ENCODE results near the gene CELSR1. TPM values are rescaled to one million over a fixed set of nuclear protein-coding genes. Genes with fewer than 3 reads are reported as not detected.

Gene CELSR1
- total RNA-seq, 1 donor from 2014 or later: 43.1 TPM

- no peak for DNase-seq (ENCODE audit: low read depth in 2 of 2)
Measured at GRCh38 chr22:46379066-46379930, 158.1 kb downstream of the CELSR1 start.

- DNase-seq (ENCODE audit: low read depth in 2 of 2): no peak
Measured at GRCh38 chr22:46378426-46379065, 158.9 kb downstream of the CELSR1 start.

GRCh38 chr22:46377525-46378425, 159.6 kb downstream of the CELSR1 start:
- no peak for DNase-seq (ENCODE audit: low read depth in 2 of 2)

GRCh38 chr22:46376908-46377524, 160.4 kb downstream of the CELSR1 start:
- DNase-seq (ENCODE audit: low read depth in 2 of 2): no peak

GRCh38 chr22:46376111-46376510, 161.3 kb downstream of the CELSR1 start:
- no peak for DNase-seq (ENCODE audit: low read depth in 2 of 2)

- no peak for DNase-seq (ENCODE audit: low read depth in 2 of 2)
Measured at GRCh38 chr22:46374663-46375474, 162.6 kb downstream of the CELSR1 start.

- peak; percentile 15 to 60 for DNase-seq (ENCODE audit: low read depth in 2 of 2)
Measured at GRCh38 chr22:46373921-46374662, 163.3 kb downstream of the CELSR1 start.

- DNase-seq (ENCODE audit: low read depth in 2 of 2): peak in 1 of 2 donors; percentile 42
Measured at GRCh38 chr22:46373159-46373558, 164.3 kb downstream of the CELSR1 start.

- no peak for DNase-seq (ENCODE audit: low read depth in 2 of 2)
Measured at GRCh38 chr22:46372686-46373085, 164.7 kb downstream of the CELSR1 start.

- no peak for DNase-seq (ENCODE audit: low read depth in 2 of 2)
Measured at GRCh38 chr22:46371623-46372226, 165.7 kb downstream of the CELSR1 start.

GRCh38 chr22:46370584-46371291, 166.7 kb downstream of the CELSR1 start:
- DNase-seq (ENCODE audit: low read depth in 2 of 2): no peak

GRCh38 chr22:46369716-46370583, 167.5 kb downstream of the CELSR1 start:
- no peak for DNase-seq (ENCODE audit: low read depth in 2 of 2)

GRCh38 chr22:46368871-46369715, 168.3 kb downstream of the CELSR1 start:
- no peak for DNase-seq (ENCODE audit: low read depth in 2 of 2)

- DNase-seq (ENCODE audit: low read depth in 2 of 2): no peak
Measured at GRCh38 chr22:46368422-46368821, 169.0 kb downstream of the CELSR1 start.

- peak; percentile 59 to 78 for DNase-seq (ENCODE audit: low read depth in 2 of 2)
Measured at GRCh38 chr22:46367707-46368191, 169.7 kb downstream of the CELSR1 start.

Measured in lung microvascular endothelial cell (primary cell).